Esophagus muscularis mucosa (tissue), 4 donors: ENCODE measurements around the gene CTIF. TPM values are rescaled to one million over a fixed set of nuclear protein-coding genes. Genes with fewer than 3 reads are reported as not detected.
A peak's percentile ranks its signal among the peaks of the same experiment; 100 is the strongest.

Source experiments
- DNase-seq: peaks from one replicate; pipeline ENCODE4 v3.0.0-alpha.2; 2017; ENCODE audit errors: extremely low spot score
- H3K27ac ChIP-seq, 4 donors: fragments of 200-600 bp; sonication (generic); replicated peaks in 1 of 4; 1 replicate in 3 of 4; 2 replicates in 1 of 4; pipeline ENCODE4 v1.5.1; 2016 to 2019; ENCODE audit warnings: mild to moderate bottlenecking in 1 of 4
- H3K27me3 ChIP-seq, 4 donors: fragments of 200-600 bp; sonication (generic); one replicate each; pipeline versions ENCODE4 v1.5.1 to v1.6.0; 2016 to 2019
- H3K36me3 ChIP-seq, 4 donors: fragments of 200-600 bp; sonication (generic); one replicate each; pipeline ENCODE4 v1.5.1; 2016 to 2019
- H3K4me1 ChIP-seq, 4 donors: fragments of 200-600 bp; sonication (generic); one replicate each; pipeline ENCODE4 v1.5.1; 2016 to 2019
- H3K4me3 ChIP-seq, 4 donors: fragments of 200-600 bp; sonication (generic); 1 replicate in 2 of 4; 2 replicates in 2 of 4; pipeline ENCODE4 v1.5.1; 2016 to 2019; ENCODE audit warnings: mild to moderate bottlenecking in 4 of 4, moderate library complexity in 1 of 4
- H3K9me3 ChIP-seq, 4 donors: fragments of 200-600 bp; sonication (generic); 1 replicate in 3 of 4; 2 replicates in 1 of 4; pipeline ENCODE4 v1.5.1; 2016 to 2019
- CTCF ChIP-seq, 3 experiments: fragments of 200-600 bp in 2 of 3; fragments of 450-650 bp in 1 of 3; sonication (generic) in 2 of 3; IDR thresholded peaks; one replicate each; pipeline ENCODE4 v1.5.1; 2017 to 2019; ENCODE audit warnings: antibody characterized with exemption in 3 of 3, mild to moderate bottlenecking in 2 of 3, moderate library complexity in 1 of 3
- EP300 ChIP-seq: sonication (generic); formaldehyde crosslinking; IDR thresholded peaks from one replicate; pipeline ENCODE4 v1.6.1; 2017; ENCODE audit warnings: antibody characterized with exemption
- POLR2A ChIP-seq: fragments of 450-650 bp; IDR thresholded peaks from one replicate; pipeline ENCODE4 v1.6.1; 2017; ENCODE audit warnings: antibody characterized with exemption, moderate library complexity, mild to moderate bottlenecking, low read depth
- POLR2AphosphoS5 ChIP-seq, 2 donors: sonication (generic); formaldehyde crosslinking; IDR thresholded peaks; one replicate each; pipeline ENCODE4 v1.6.1; 2017; ENCODE audit warnings: antibody characterized with exemption in 2 of 2
- WGBS: methylation state at CpG from one replicate; pipeline ENCODE4 v1.1.5; 2018; 5-methylcytosine and 5-hydroxymethylcytosine counted together
- intact Hi-C: fragments of 100-400 bp; cut with DNase I; formaldehyde crosslinking; loops from one replicate; pipeline ENCODE4 v1.15.1; 2023
- total RNA-seq, 4 donors: library from RNA; depleted of rRNA; stranded (reverse); fragments of >200 nt; gene quantifications; one replicate each; pipeline versions ENCODE4 v1.1.0 to v1.2.1, GENCODE V29; 2016

The CTIF gene
- total RNA-seq, 4 donors from 2014 or later = 63.1 to 137 (median 87.7) TPM

- H3K27me3 ChIP-seq = no peaks in the 10 kb centered on the region
- no peak for DNase-seq
- no peak overlapping the region for H3K4me3 ChIP-seq
- intact Hi-C loops = no loop called here
- H3K9me3 ChIP-seq = no peaks in the 10 kb centered on the region
- TF ChIP-seq EP300 (no peak), POLR2AphosphoS5 (IDR thresholded peaks at IDR 0.05) (no peak), POLR2A (no peak), CTCF (IDR thresholded peaks at IDR 0.05) (no peak)
- 84% methylated on average over 5 of the region's 7 CpGs for WGBS
- H3K27ac ChIP-seq = peak overlapping the region; percentile 78 to 82 (median 80)
- peaks cover 0 to 19% (median 15%) of the 10 kb centered on the region in 4 donors for H3K36me3 ChIP-seq
- peaks cover 64 to 78% (median 75%) of the 10 kb centered on the region in 4 donors for H3K4me1 ChIP-seq
These were observed 240.6 kb downstream of the CTIF start for GRCh38 chr18:48779462-48779861.

- Histone ChIP-seq H3K4me3 (peak overlapping the region in 2 of 4 donors; percentile 24 to 25), H3K27me3 (no peaks in the 10 kb centered on the region), H3K4me1 (peaks cover 60 to 82% (median 75%) of the 10 kb centered on the region in 4 donors), H3K27ac (peak overlapping the region; percentile 78 to 82 (median 80)), H3K36me3 (peaks cover 0 to 27% (median 12%) of the 10 kb centered on the region in 4 donors), H3K9me3 (no peaks in the 10 kb centered on the region)
- DNase-seq = no peak
- 48% methylated on average over 17 of the region's 17 CpGs for WGBS
- TF ChIP-seq CTCF (IDR thresholded peaks at IDR 0.05) = no peak
- TF ChIP-seq POLR2AphosphoS5 (IDR thresholded peaks at IDR 0.05) = peak; percentile 14 to 22
- intact Hi-C loops = loop anchor here (5.0 kb wide), 2 partner anchors 47 to 172 kb away; partner anchors contain the start of gene SMAD7
These were observed 241.5 kb downstream of the CTIF start for GRCh38 chr18:48780201-48780912.

- peaks cover 60 to 82% (median 75%) of the 10 kb centered on the region in 4 donors for H3K4me1 ChIP-seq
- peak overlapping the region; percentile 78 to 82 (median 80) for H3K27ac ChIP-seq
- 48% methylated on average over 3 of the region's 3 CpGs for WGBS
- DNase-seq = no peak
- no peaks in the 10 kb centered on the region for H3K27me3 ChIP-seq
- TF ChIP-seq EP300 (no peak), CTCF (IDR thresholded peaks at IDR 0.05) (no peak), POLR2A (no peak), POLR2AphosphoS5 (IDR thresholded peaks at IDR 0.05) (no peak)
- H3K36me3 ChIP-seq = peaks cover 0 to 29% (median 7%) of the 10 kb centered on the region in 4 donors
- intact Hi-C loops = loop anchor here (5.0 kb wide), 2 partner anchors 46 to 171 kb away; partner anchors contain the start of gene SMAD7
- no peaks in the 10 kb centered on the region for H3K9me3 ChIP-seq
- peak overlapping the region; percentile 24 to 32 (median 28) for H3K4me3 ChIP-seq
These were observed 242.0 kb downstream of the CTIF start for GRCh38 chr18:48780913-48781162.

- peaks cover 60 to 79% (median 73%) of the 10 kb centered on the region in 4 donors for H3K4me1 ChIP-seq
- H3K36me3 ChIP-seq = peaks cover 0 to 30% (median 3%) of the 10 kb centered on the region in 4 donors
- DNase-seq = peak; percentile 93
- intact Hi-C loops = loop anchor here (5.0 kb wide), 2 partner anchors 46 to 171 kb away; partner anchors contain the start of gene SMAD7
- H3K4me3 ChIP-seq = peak overlapping the region; percentile 24 to 32 (median 28)
- peak overlapping the region; percentile 78 to 82 (median 80) for H3K27ac ChIP-seq
- 14% methylated on average over 20 of the region's 28 CpGs for WGBS
- no peaks in the 10 kb centered on the region for H3K9me3 ChIP-seq
- no peaks in the 10 kb centered on the region for H3K27me3 ChIP-seq
- no peak for TF ChIP-seq EP300
- TF ChIP-seq POLR2AphosphoS5 (IDR thresholded peaks at IDR 0.05) = peak; percentile 33 to 48
- TF ChIP-seq POLR2A = no peak
- TF ChIP-seq CTCF (IDR thresholded peaks at IDR 0.05) = no peak
These were observed 242.5 kb downstream of the CTIF start for GRCh38 chr18:48781163-48781987.
